ENCODE measurements around the gene MYBPHL. TPM values are rescaled to one million over a fixed set of nuclear protein-coding genes. Genes with fewer than 3 reads are reported as not detected.

Gene MYBPHL
- total RNA-seq, 1 donor from 2014 or later: not detected

GRCh38 chr1:109265741-109266330, 41.0 kb downstream of the MYBPHL start:
- no peak for TF ChIP-seq CTCF (conservative IDR thresholded peaks at IDR 0.05; ENCODE audit: low read depth, low read length)
- no peak overlapping the region for H3K4me3 ChIP-seq (ENCODE audit: low read depth, low read length)
- DNase-seq (ENCODE audit: low read depth): no peak

- no peak for DNase-seq (ENCODE audit: low read depth)
- no peak for TF ChIP-seq CTCF (conservative IDR thresholded peaks at IDR 0.05; ENCODE audit: low read depth, low read length)
- no peak overlapping the region for H3K4me3 ChIP-seq (ENCODE audit: low read depth, low read length)
These were observed 41.8 kb downstream of the MYBPHL start for GRCh38 chr1:109265016-109265415.

GRCh38 chr1:109264379-109264755, 42.4 kb downstream of the MYBPHL start:
- H3K4me3 ChIP-seq (ENCODE audit: low read depth, low read length): no peak overlapping the region
- DNase-seq (ENCODE audit: low read depth): no peak
- no peak for TF ChIP-seq CTCF (conservative IDR thresholded peaks at IDR 0.05; ENCODE audit: low read depth, low read length)

DNA sequence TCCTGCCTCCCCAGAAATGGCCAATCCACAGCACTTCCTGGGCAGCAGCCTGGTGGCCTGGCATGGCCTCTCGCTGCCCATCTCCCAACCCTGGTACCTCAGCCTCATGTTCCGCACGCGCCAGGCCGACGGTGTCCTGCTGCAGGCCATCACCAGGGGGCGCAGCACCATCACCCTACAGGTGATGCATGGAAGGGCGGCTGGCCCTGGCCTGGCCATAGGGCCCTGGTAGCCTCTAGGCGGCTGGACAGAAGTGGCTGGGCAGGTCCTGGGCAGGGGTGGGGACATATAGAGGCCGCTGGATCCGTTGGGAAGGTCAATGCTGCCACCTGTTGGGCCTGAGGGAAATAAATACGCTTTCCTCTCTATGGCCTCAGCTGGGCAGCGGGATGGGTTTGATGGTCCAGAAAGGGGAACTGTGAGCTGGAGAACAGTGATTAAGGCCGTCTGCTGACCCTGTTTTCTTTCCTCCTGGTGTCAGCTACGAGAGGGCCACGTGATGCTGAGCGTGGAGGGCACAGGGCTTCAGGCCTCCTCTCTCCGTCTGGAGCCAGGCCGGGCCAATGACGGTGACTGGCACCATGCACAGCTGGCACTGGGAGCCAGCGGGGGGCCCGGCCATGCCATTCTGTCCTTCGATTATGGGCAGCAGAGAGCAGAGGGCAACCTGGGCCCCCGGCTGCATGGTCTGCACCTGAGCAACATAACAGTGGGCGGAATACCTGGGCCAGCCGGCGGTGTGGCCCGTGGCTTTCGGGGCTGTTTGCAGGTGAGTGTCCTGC, 43.0 kb downstream of the MYBPHL start:
- TF ChIP-seq CTCF (conservative IDR thresholded peaks at IDR 0.05; ENCODE audit: low read depth, low read length): peak; percentile 99
- H3K4me3 ChIP-seq (ENCODE audit: low read depth, low read length): no peak overlapping the region
- no peak for DNase-seq (ENCODE audit: low read depth)

GRCh38 chr1:109263234-109263596, 43.6 kb downstream of the MYBPHL start:
- DNase-seq (ENCODE audit: low read depth): no peak
- H3K4me3 ChIP-seq (ENCODE audit: low read depth, low read length): no peak overlapping the region
- no peak for TF ChIP-seq CTCF (conservative IDR thresholded peaks at IDR 0.05; ENCODE audit: low read depth, low read length)

DNA sequence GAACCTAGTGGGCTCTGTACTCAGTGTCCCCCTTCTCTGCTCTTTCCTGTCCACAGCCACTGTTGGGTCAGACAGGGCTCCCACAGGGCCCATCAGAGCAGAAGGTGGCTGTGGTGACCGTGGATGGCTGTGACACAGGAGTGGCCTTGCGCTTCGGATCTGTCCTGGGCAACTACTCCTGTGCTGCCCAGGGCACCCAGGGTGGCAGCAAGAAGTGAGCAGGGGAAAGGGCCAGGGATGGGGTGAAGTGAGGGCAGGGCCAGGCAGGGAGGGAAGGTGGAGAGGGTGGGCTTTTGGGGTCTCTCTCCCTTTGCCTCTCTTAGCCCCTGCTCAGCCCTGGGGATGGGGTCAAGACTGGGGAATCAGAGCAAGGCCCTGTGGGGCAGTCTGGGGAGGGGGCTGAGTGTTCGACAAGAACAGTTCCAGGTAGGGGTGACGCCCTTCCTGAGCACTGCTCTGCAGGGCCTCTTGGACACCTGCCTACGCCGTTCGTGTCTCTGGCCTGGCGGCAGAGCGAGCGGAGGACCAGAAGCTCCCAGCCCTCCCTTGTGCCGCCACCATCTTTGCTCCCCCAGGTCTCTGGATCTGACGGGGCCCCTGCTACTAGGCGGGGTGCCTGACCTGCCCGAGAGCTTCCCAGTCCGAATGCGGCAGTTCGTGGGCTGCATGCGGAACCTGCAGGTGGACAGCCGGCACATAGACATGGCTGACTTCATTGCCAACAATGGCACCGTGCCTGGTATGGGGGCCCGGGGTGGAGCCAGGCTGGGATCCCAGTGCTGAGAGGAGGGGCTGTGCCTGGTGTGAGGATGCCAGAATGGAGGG, 44.4 kb downstream of the MYBPHL start:
- no peak for DNase-seq (ENCODE audit: low read depth)
- H3K4me3 ChIP-seq (ENCODE audit: low read depth, low read length): no peak overlapping the region
- no peak for TF ChIP-seq CTCF (conservative IDR thresholded peaks at IDR 0.05; ENCODE audit: low read depth, low read length)

All from epithelial cell of proximal tubule (primary cell).